ENCODE measurements around the gene DNAJC12.

DNAJC12 gene

DNA sequence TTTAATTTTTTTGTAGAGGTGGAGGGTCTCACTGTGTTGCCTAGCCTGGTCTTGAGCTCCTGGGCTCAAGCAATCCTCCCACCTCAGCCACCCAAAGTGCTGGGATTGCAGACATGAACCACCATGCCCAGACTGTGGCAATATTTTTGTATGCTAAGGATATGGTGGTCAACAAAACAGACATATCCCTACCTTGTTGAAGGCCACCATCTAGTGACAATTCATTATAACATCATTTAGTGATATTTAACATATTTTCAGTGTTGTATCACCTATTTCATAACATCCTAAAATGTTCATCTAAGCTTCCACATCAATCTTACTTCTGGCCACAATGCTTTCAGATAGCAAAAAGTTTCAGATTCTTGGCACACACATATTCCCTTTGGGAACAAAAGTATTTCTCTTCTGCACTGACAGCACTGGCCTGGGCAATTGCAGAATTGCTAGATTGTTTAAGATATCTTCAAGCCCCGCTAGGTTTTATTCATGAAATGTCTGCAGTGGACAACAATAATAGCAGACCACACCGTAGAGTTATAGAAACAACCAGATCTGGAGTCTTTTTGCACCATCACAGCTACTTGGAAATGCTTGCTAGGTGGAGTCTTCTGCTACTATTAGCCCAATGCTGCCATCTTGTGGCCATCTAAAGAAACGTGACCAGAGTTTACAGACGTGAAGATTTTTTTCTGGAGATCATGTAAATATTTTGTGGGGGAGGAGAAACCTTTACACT, 58.4 kb downstream of the DNAJC12 start:
- no peak overlapping the region for H3K4me3 ChIP-seq (ENCODE audit: control insufficient read depth, low read depth, low read length)
- peak; percentile 55 for DNase-seq (ENCODE audit: low read depth)
- TF ChIP-seq, protein P1, sequence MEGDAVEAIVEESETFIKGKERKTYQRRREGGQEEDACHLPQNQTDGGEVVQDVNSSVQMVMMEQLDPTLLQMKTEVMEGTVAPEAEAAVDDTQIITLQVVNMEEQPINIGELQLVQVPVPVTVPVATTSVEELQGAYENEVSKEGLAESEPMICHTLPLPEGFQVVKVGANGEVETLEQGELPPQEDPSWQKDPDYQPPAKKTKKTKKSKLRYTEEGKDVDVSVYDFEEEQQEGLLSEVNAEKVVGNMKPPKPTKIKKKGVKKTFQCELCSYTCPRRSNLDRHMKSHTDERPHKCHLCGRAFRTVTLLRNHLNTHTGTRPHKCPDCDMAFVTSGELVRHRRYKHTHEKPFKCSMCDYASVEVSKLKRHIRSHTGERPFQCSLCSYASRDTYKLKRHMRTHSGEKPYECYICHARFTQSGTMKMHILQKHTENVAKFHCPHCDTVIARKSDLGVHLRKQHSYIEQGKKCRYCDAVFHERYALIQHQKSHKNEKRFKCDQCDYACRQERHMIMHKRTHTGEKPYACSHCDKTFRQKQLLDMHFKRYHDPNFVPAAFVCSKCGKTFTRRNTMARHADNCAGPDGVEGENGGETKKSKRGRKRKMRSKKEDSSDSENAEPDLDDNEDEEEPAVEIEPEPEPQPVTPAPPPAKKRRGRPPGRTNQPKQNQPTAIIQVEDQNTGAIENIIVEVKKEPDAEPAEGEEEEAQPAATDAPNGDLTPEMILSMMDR (IDR thresholded peaks at IDR 0.05; ENCODE audit: control insufficient read depth, insufficient read depth, low read depth, low read length, missing control alignments), result peak; percentile 80

DNA sequence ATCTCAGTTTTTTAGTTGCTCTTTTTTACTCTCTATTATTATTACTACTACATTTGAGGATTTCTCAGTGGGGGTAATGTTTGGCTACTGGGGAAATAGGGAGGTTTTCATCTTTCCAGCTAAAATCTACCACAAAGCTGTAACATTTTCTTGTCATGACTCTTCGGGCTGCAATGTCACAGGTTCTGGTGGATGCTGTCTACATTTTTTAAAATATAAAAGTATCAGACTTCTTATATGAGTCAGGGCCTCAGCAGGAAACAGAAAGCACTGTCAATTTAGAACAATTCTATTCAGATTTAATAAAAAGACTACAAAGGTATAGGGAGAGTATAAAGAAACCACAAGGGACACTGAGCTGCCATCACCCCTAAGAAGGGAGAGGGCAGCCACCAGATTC, 61.6 kb downstream of the DNAJC12 start:
- TF ChIP-seq, protein P1 (IDR thresholded peaks at IDR 0.05; ENCODE audit: control insufficient read depth, insufficient read depth, low read depth, low read length, missing control alignments), result no peak
- DNase-seq (ENCODE audit: low read depth), result no peak
- H3K4me3 ChIP-seq (ENCODE audit: control insufficient read depth, low read depth, low read length), result no peak overlapping the region

DNA sequence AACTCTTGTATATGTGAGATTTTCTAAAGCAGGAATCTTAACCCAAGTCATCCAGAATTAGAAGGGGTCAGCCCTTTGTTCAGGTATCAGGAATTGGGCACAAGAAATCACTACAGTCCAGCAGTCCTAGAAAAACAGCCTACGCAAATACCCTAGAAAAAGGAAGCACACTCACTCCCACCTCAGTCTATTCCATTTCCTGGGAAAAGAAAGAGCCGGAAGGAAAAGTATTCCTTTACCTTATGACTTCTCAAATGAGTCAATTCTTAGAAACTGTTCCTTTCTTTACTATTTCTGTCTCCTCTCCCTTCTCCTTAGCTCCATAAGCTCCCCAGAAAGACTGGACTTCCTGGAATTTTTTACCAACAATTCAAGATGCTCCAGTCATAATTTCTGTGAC, 62.7 kb downstream of the DNAJC12 start:
- no peak for DNase-seq (ENCODE audit: low read depth)
- H3K4me3 ChIP-seq (ENCODE audit: control insufficient read depth, low read depth, low read length), result no peak overlapping the region
- TF ChIP-seq, protein P1 (IDR thresholded peaks at IDR 0.05; ENCODE audit: control insufficient read depth, insufficient read depth, low read depth, low read length, missing control alignments), result no peak

DNA sequence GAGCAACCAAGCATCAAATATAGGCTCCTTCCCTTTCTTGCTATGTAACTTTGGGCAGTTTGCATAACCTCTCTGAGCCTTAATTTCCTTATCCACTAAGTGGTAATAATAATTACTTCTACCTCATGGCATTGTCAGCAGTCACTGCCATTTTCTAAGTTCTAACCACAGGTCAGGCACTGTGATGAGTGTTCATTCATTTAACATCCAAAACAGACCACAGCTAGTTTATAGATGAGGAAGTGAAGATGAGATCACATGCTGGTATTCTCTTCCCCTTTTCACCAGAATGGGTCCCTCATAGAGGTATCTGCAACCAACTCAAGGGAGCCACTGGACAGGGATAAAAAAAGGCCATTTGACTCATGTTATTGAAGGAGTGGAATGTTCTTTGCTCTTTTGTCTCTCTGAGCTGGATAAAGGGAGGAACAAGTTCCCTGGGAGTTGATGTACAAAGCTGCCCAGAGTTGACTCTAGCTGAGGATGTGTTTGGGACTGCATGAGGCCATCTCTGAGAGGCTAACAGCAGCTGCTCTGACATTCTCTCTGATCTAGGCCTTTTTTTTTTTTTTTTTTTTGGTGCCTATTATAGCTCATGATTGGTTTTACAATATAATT, 65.0 kb downstream of the DNAJC12 start:
- no peak overlapping the region for H3K4me3 ChIP-seq (ENCODE audit: control insufficient read depth, low read depth, low read length)
- TF ChIP-seq, protein P1 (IDR thresholded peaks at IDR 0.05; ENCODE audit: control insufficient read depth, insufficient read depth, low read depth, low read length, missing control alignments), result no peak
- no peak for DNase-seq (ENCODE audit: low read depth)

DNA sequence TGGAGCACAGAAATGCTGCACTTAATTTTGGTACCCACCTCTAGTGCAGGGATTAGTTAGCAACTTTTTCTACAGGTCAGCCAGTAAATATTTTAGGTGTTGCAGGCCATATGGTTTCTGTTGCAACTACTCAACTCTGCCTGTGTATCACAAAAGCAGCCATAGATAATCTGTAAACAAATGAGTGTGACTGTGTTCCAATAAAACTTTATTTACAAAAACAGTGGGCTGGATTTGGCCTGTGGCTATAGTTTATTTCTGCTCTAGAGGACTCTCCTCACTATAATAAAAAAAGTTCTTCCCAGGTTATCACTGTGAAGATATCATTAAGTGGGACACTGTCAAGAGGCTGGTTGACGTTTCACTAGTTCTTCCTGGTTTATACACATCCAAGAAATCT, 65.8 kb downstream of the DNAJC12 start:
- H3K4me3 ChIP-seq (ENCODE audit: control insufficient read depth, low read depth, low read length), result no peak overlapping the region
- TF ChIP-seq, protein P1 (IDR thresholded peaks at IDR 0.05; ENCODE audit: control insufficient read depth, insufficient read depth, low read depth, low read length, missing control alignments), result no peak

GRCh38 chr10:67771200-67771599, 66.8 kb downstream of the DNAJC12 start:
- TF ChIP-seq, protein P1 (IDR thresholded peaks at IDR 0.05; ENCODE audit: control insufficient read depth, insufficient read depth, low read depth, low read length, missing control alignments), result no peak
- DNase-seq (ENCODE audit: low read depth), result no peak
- H3K4me3 ChIP-seq (ENCODE audit: control insufficient read depth, low read depth, low read length), result no peak overlapping the region

More for the DNA sequence above, 65.8 kb downstream of the DNAJC12 start:
- no peak for DNase-seq (ENCODE audit: low read depth)
